GM18502 (cell line): ENCODE measurements around the gene DISC1.
"Not testable (repeated sequence)": the region's sequence is repeated elsewhere in the genome, so short reads cannot be mapped to it uniquely, and the experiment has no call there.

Experiments used
- ATAC-seq: cut with Tn5 transposase; IDR thresholded peaks from one replicate; pipeline ENCODE4 v1.9.1; 2021; ENCODE audit warnings: mild to moderate bottlenecking; ENCODE audit not compliant: unreplicated experiment, poor library complexity

The DISC1 gene

GRCh38 chr1:231938711-231939110 is 312.1 kb downstream of the DISC1 start:
- no peak for ATAC-seq

- no peak for ATAC-seq
Measured at GRCh38 chr1:231939118-231939517, 312.5 kb downstream of the DISC1 start.

DNA sequence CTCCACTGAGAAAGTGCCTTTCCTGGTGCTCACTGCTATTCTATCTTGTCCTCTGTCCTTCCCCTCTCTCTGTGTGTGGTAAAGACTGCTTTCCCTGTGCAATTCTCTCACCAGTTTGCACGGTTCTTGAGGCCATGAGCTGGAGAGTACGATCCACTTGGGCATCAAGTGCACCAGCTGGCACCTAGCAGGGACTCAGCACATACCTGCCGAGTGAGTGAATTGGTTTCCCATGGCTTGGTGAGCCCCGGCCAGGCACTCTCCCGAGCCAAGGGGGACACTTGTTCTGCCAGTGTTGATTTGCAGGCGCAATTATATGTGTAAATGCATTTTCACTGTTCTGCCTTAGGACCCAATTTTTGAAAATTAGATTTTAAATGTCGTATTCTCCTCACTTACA is 313.5 kb downstream of the DISC1 start:
- no peak for ATAC-seq

- ATAC-seq = no peak
Measured at GRCh38 chr1:231940701-231941100, 314.1 kb downstream of the DISC1 start.

DNA sequence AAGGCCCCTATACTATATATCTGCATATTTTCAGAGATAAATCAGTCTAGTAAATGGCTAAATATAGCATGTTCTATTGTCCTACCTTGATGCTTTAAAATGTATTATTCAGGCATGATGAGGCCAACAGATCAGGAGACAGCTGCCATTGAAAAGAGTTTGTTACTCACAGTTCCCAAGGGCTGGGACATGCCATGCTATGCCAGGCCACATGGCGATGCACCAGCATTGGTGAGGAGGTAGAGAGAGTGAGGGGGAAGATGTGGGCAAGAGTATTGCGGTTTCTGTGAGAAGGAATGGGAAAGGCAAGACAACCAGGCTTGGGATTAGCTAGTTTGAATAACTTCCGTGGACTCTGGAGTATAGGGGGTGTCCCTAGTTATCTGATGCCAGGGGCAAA is 316.5 kb downstream of the DISC1 start:
- ATAC-seq = no peak

DNA sequence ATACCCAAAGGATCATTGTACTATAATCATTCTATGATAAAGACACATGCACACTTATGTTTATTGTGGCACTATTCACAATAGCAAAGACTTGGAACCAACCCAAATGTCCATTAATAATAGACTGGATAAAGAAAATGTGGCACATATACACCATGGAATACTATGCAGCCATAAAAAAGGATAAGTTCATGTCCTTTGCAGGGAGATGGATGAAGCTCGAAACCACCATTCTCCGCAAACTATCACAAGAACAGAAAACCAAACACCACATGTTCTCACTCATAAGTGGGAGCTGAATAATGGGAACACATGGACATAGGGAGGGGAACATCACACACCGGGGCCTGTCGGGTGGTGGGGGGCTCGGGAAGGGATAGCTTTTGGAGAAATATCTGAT is 321.5 kb downstream of the DISC1 start:
- not testable (repeated sequence) for ATAC-seq

DNA sequence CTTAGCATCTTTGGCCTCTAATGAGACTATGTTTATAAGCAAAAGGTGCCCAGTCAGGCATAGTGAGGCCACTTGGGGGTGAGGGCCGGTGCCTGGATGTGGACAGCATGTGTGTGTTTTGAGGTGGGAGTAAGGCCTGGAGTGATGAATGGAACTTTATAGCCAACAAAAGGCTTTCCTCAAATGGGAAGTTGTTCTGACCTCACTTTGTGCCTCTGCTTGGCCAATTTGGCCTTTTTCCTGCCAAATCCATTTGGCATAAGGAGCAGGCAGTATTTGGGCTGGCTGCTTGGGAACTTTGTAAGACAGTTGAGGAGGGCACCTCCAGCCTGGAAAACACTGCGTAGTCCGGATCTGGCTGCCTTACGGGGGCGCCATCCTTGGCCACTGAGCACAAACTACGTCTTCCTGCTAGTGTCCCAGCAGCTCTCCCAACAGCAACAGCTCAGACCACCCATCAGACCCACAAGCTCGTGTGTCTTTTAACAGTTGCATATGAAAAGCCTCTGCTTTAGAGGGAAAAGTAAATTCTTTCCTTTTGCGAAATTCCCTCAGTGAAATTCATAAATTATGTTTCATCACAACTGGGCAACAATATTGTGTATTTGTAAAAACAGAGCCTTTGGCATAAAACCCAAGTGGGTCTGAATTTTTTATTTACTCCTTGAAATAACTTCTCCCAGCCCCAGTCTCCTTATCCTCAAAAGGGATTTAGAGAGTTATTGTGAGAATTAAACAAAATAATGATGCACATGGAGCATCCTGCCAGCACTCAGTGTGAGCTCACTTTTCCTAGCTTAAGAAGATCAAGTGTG is 322.9 kb downstream of the DISC1 start:
- ATAC-seq = no peak

DNA sequence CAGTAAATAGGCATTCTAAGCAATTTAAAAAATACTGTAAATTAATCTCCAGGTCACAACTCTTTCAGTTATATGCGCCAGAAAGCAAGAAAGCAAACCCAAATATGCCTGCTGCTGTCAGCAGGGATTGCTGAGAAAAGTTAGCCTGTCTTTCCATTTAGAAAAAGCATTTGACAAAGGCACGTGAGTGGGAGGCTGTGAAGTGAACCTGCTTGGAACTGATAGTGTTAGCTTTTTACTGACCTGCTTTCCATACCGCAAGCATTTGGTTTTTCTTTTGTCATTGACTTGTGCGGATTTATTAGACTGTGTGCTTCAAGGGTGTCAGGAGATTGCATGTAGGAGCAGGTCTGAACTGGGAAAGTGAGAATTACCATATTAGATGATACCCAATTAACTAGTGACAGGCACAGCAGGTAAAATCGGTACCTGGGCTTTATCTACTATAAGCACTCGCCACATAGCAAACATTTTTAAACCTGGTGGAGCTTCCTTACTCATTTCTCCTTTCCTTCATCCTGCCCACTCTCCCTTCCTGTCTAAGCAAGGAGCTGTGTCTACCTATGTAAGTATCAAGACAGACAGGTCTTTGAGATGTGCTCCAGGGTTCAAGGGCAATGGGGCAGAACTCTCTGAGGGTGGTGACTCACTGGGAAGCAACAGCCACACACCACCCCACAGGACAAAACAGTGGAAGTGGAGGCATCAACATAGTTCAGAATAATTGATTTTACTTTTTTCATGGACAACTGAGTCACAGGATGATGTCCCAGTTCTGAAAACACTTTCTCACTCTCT is 323.9 kb downstream of the DISC1 start:
- ATAC-seq = no peak

GRCh38 chr1:231951374-231951773 is 324.8 kb downstream of the DISC1 start:
- ATAC-seq = no peak

- ATAC-seq = no peak
Measured at GRCh38 chr1:231952154-231952553, 325.6 kb downstream of the DISC1 start.

GRCh38 chr1:231953660-231954059 is 327.1 kb downstream of the DISC1 start:
- no peak for ATAC-seq

- ATAC-seq = no peak
Measured at GRCh38 chr1:231954751-231955150, 328.2 kb downstream of the DISC1 start.

GRCh38 chr1:231957359-231957758 is 330.8 kb downstream of the DISC1 start:
- ATAC-seq = no peak

- no peak for ATAC-seq
Measured at GRCh38 chr1:231958448-231958847, 331.9 kb downstream of the DISC1 start.

DNA sequence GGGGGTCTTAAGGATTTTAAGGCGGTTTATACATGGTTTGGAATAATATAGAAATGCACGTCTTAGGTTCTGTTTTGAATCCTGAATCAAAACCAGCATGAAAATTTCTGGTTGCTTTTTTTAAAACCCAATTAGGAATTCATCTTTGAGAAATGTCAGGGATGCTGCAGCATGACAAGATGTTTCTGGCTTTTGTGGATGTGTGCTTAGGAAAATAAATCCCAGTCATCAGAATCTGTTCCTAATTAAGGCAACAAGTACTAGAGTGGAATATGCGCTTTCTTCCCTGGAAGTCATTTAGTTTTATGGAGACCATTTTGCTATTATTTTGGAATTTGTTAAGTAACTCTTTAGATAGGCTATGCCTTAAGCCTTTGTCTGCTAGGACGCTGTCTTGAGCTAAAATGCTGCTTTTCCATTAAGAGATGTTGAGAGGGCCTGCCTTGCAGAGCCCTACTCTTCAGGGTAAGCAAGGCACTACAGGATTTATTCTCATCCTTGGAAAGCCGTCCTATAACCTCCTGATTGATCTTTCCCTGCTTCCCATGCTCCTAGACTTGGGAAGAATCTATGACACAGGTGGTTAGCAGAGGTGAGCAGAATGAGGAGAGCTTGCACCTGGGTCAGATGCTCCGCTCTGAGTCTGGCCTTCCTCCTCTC is 332.8 kb downstream of the DISC1 start:
- no peak for ATAC-seq

DNA sequence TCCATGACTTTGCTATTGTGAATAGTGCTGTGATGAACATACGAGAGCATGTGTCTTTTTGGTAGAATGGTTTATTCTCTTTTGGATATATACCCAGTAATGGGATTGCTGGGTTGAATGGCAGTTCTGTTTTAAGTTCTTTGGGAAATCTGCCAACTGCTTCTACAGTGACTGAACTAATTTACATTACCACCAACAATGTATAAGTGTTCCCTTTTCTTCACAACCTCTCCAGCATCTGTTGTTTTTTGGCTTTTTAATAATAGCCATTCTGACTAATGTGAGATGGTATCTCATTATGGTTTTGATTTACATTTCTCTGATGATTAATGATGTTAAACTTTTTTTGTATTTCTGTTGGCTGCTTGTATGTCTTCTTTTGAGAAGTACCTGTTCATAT is 335.2 kb downstream of the DISC1 start:
- not testable (repeated sequence) for ATAC-seq

DNA sequence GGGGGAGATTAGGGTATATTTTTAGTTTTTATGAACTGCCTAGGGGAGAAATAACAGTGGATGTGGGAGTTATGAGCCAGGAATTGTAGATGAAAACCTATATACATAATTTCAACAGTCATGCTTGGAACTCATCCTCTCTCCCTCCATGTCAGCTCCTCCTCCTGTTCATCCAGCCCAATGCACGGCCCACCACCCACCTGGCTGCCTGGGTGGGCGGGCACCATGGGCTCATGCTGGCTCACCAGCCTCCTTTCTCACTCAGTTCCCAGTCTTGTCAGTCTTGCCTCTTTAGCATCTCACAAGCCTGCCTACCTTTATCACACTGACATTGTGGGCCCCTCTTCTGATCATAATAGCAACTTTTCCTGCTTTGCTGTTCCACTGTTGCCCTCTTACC is 336.0 kb downstream of the DISC1 start:
- ATAC-seq = no peak

- no peak for ATAC-seq
Measured at GRCh38 chr1:231964241-231964640, 337.7 kb downstream of the DISC1 start.

DNA sequence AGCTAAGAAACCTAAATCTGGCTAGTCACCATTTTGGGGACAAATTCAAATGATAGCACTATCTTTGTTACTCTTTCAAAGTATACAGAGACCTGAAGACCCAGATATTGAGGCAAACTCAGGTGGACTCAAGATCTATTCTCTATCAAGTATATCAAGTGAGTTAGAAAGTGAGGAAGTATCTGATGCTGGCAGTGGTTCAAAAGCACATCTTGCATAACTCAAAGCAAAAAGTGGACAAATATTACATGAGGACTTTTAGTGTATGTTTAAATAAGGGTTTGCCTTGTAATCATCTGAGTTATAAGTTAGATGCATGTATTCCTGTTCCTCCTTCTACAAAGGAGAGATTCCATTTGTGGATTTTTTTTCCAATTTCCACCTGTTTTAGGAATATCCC is 338.4 kb downstream of the DISC1 start:
- ATAC-seq = no peak

DNA sequence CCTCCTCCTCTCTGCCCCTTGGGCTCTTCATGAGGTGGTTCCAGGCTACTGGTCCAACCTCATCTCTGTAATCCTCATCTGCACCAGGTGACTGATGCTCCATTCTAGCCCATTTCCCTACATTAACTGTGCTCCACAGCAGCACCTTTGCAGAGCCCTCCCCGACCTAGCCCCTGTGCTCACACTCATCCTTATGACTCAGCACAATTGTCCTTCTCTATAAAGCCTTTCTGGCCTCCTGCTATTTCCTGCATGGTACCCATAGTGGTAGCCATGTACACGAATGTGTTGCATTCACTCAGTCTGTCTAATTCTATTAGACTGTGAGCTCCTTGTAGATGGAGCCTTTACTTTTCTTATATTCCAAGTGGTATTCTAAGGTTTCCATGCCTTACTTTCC is 339.0 kb downstream of the DISC1 start:
- no peak for ATAC-seq

- ATAC-seq = no peak
Measured at GRCh38 chr1:231966983-231967382, 340.4 kb downstream of the DISC1 start.
